PFSK-1 (cell line): ENCODE data around the gene C2orf76.

Source experiments
- FOXP2 ChIP-seq: optimal IDR thresholded peaks from 2 replicates; pipeline ENCODE3; 2011; ENCODE audit warnings: borderline replicate concordance, control low read depth, inconsistent platforms; ENCODE audit not compliant: insufficient read depth; ENCODE audit errors: extremely low read length, extremely low read depth
- POLR2AphosphoS5 ChIP-seq: IDR thresholded peaks from 2 replicates; pipeline ENCODE4 v1.6.1; 2012; ENCODE audit warnings: low read depth, mild to moderate bottlenecking, control low read depth, low read length, moderate library complexity
- SIN3A ChIP-seq: IDR thresholded peaks from 2 replicates; pipeline ENCODE4 v1.6.1; 2012; ENCODE audit warnings: mild to moderate bottlenecking, low read length, moderate library complexity, borderline replicate concordance; ENCODE audit not compliant: insufficient read depth
- TAF1 ChIP-seq: IDR thresholded peaks from 2 replicates; pipeline ENCODE4 v1.6.1; 2012; ENCODE audit warnings: low read length, control low read depth, borderline replicate concordance; ENCODE audit not compliant: insufficient read depth
- TF ChIP-seq, protein P1 (sequence below), 2 experiments: IDR thresholded peaks; 2 replicates each; pipeline versions ENCODE4 v1.6.1 to v1.8.0; 2011 to 2012; ENCODE audit warnings: low read depth in 2 of 2, low read length in 2 of 2, control low read depth in 1 of 2, inconsistent platforms in 1 of 2, mild to moderate bottlenecking in 1 of 2, moderate library complexity in 1 of 2; ENCODE audit not compliant: insufficient read depth in 1 of 2

The C2orf76 gene

GRCh38 chr2:119337749-119338148 lies 28.9 kb downstream of the C2orf76 start:
- TF ChIP-seq FOXP2 (no peak), TAF1 (no peak), POLR2AphosphoS5 (no peak), SIN3A (no peak)
- TF ChIP-seq, protein P1, sequence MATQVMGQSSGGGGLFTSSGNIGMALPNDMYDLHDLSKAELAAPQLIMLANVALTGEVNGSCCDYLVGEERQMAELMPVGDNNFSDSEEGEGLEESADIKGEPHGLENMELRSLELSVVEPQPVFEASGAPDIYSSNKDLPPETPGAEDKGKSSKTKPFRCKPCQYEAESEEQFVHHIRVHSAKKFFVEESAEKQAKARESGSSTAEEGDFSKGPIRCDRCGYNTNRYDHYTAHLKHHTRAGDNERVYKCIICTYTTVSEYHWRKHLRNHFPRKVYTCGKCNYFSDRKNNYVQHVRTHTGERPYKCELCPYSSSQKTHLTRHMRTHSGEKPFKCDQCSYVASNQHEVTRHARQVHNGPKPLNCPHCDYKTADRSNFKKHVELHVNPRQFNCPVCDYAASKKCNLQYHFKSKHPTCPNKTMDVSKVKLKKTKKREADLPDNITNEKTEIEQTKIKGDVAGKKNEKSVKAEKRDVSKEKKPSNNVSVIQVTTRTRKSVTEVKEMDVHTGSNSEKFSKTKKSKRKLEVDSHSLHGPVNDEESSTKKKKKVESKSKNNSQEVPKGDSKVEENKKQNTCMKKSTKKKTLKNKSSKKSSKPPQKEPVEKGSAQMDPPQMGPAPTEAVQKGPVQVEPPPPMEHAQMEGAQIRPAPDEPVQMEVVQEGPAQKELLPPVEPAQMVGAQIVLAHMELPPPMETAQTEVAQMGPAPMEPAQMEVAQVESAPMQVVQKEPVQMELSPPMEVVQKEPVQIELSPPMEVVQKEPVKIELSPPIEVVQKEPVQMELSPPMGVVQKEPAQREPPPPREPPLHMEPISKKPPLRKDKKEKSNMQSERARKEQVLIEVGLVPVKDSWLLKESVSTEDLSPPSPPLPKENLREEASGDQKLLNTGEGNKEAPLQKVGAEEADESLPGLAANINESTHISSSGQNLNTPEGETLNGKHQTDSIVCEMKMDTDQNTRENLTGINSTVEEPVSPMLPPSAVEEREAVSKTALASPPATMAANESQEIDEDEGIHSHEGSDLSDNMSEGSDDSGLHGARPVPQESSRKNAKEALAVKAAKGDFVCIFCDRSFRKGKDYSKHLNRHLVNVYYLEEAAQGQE (IDR thresholded peaks at IDR 0.05; ENCODE audit: insufficient read depth in 1 of 2, low read depth in 2 of 2, low read length in 2 of 2): no peak

DNA sequence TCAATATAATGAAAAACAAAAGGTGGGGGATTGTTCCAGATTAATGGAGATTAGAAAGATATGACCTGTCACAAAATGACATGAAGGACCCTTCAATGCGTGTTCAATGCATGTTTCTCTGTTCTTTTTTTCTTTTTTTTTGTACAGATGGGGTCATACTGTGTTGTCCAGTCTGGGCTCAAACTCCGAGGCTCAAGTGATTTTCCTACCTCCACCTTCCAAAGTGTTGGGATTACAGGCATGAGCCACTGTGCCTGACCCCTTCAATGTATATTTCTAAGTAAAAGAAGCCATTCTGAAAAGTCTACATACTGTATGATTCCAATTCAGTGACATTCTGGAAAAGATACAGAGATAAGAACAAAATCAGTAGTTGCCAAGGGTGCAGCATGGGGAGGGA lies 32.8 kb downstream of the C2orf76 start:
- TF ChIP-seq TAF1 (no peak), FOXP2 (no peak), POLR2AphosphoS5 (no peak), SIN3A (no peak)
- TF ChIP-seq, protein P1 (IDR thresholded peaks at IDR 0.05; ENCODE audit: insufficient read depth in 1 of 2, low read depth in 2 of 2, low read length in 2 of 2): no peak

- no peak for TF ChIP-seq SIN3A
- no peak for TF ChIP-seq TAF1
- TF ChIP-seq FOXP2: no peak
- no peak for TF ChIP-seq POLR2AphosphoS5
Observed at GRCh38 chr2:119333360-119333759, 33.3 kb downstream of the C2orf76 start.

DNA sequence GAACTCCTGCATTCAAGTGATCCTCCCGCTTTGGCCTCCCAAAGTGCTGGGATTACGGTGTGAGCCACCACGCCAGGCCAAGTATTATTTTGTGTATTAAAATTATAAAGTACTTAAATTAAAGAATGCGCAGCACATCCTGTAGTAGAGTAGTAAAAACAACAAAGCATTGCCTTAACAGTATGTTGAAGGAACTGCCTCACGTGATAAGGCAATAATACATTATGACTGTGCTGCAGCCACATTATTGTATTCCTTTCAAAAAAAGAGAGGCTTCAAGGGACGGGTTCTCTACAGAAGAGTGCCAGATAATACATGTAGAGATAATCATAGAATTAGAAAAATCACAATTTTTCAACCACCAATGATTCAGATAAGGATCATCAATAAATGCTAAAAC lies 33.7 kb downstream of the C2orf76 start:
- TF ChIP-seq SIN3A (no peak), FOXP2 (no peak), POLR2AphosphoS5 (no peak), TAF1 (no peak)
- TF ChIP-seq, protein P1 (IDR thresholded peaks at IDR 0.05; ENCODE audit: insufficient read depth in 1 of 2, low read depth in 2 of 2, low read length in 2 of 2): no peak

- TF ChIP-seq TAF1 (no peak), FOXP2 (no peak), POLR2AphosphoS5 (no peak), SIN3A (no peak)
- TF ChIP-seq, protein P1 (IDR thresholded peaks at IDR 0.05; ENCODE audit: insufficient read depth in 1 of 2, low read depth in 2 of 2, low read length in 2 of 2): no peak
Observed at GRCh38 chr2:119327431-119327830, 39.2 kb downstream of the C2orf76 start.
